Measurements from ENCODE around the gene KCNIP4.

- TF ChIP-seq POLR2AphosphoS5 (IDR thresholded peaks at IDR 0.05) (no peak), CTCF (IDR thresholded peaks at IDR 0.05 in 8 of 11, conservative IDR thresholded peaks at IDR 0.05 in 3 of 11) (no peak)
Measured at GRCh38 chr4:21457086-21457840, 491.3 kb downstream of the KCNIP4 start.
